ENCODE measurements around the gene STEEP1. TPM values are rescaled to one million over a fixed set of nuclear protein-coding genes. Genes with fewer than 3 reads are reported as not detected.
A peak's percentile ranks its signal among the peaks of the same experiment; 100 is the strongest.

STEEP1 gene
- 12.2 and 28.4 TPM in 2 replicates for total RNA-seq

DNA sequence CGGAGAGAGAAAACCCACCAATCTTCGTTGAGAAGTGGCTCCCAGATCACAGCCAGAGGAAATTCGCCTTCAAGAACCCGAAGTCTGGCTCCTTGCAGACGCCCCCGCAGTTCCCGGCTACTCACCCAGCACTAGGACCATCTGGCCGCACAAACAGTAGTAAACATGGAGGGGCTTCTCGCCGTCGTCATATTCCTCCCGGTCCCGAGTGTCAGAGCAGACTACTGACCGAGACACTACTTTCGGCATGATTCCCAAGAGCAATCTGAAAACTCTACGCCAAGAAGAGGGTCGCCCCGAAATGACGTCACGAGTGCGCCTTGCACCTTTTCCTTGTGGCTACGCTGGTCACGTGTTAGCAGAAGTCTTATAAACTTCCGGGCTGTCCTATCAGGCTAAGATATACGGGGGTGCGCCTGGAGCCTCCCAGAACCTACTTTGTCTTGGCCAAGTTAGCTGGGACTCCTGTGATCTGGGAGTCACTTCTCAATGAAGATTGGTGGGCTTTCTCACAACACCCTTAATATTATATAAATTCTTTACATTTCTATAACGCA, at the start of gene STEEP1:
Gene STEEP1 (minus strand): TSS at position 303 of the 557 bp plus-strand sequence. CDS start 54 bp downstream, at position 249.
- H3K4me3 ChIP-seq (ENCODE audit: low read depth, low read length), result peak within 1 kb of the TSS; percentile 70
- peak; percentile 49 for DNase-seq (ENCODE audit: low read depth)
- TF ChIP-seq, protein P1, sequence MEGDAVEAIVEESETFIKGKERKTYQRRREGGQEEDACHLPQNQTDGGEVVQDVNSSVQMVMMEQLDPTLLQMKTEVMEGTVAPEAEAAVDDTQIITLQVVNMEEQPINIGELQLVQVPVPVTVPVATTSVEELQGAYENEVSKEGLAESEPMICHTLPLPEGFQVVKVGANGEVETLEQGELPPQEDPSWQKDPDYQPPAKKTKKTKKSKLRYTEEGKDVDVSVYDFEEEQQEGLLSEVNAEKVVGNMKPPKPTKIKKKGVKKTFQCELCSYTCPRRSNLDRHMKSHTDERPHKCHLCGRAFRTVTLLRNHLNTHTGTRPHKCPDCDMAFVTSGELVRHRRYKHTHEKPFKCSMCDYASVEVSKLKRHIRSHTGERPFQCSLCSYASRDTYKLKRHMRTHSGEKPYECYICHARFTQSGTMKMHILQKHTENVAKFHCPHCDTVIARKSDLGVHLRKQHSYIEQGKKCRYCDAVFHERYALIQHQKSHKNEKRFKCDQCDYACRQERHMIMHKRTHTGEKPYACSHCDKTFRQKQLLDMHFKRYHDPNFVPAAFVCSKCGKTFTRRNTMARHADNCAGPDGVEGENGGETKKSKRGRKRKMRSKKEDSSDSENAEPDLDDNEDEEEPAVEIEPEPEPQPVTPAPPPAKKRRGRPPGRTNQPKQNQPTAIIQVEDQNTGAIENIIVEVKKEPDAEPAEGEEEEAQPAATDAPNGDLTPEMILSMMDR (conservative IDR thresholded peaks at IDR 0.05; ENCODE audit: low read depth, low read length), result no peak

DNA sequence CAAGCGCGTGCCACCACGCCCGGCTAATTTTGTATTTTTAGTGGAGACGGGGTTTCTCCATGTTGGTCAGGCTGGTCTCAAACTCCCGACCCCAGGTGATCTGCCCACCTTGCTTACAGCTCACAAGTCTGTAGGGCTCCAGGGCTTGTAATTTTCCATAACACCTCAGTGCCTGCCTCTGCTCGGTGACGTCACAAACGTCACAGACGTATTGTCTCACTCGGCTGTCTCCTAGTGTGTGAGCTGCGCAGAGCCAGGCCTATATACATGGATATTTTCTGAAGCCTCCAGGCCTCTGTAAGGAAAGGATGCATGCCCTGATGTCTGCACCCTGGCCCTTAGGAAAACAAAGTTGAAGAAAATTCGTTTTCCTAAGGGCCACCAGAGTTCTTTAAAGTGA, 49.6 kb upstream of the STEEP1 start:
- H3K4me3 ChIP-seq (ENCODE audit: low read depth, low read length), result no peak overlapping the region
- TF ChIP-seq, protein P1 (conservative IDR thresholded peaks at IDR 0.05; ENCODE audit: low read depth, low read length), result no peak

DNA sequence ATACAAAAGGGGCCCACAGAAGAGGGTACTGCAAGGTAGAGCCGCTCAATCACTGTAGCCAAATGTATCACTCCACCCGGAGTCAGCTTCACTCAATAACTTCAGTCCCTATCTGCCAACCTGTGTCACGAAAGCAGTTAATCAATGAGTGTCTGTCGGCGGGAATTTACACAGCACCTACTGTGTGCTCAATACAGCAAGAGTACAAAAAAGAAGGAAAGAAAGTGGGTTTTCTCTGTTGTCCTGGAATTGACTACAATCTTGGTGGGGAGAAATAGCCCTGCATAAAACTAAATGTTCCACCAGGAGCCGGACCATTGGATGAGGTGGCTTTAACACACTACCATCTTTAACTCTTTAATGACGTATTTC, 41.8 kb upstream of the STEEP1 start:
- TF ChIP-seq, protein P1 (conservative IDR thresholded peaks at IDR 0.05; ENCODE audit: low read depth, low read length), result no peak
- DNase-seq (ENCODE audit: low read depth), result no peak
- peak overlapping the region; percentile 78 for H3K4me3 ChIP-seq (ENCODE audit: low read depth, low read length)

More for the DNA sequence above, 49.6 kb upstream of the STEEP1 start:
- DNase-seq (ENCODE audit: low read depth), result no peak

DNA sequence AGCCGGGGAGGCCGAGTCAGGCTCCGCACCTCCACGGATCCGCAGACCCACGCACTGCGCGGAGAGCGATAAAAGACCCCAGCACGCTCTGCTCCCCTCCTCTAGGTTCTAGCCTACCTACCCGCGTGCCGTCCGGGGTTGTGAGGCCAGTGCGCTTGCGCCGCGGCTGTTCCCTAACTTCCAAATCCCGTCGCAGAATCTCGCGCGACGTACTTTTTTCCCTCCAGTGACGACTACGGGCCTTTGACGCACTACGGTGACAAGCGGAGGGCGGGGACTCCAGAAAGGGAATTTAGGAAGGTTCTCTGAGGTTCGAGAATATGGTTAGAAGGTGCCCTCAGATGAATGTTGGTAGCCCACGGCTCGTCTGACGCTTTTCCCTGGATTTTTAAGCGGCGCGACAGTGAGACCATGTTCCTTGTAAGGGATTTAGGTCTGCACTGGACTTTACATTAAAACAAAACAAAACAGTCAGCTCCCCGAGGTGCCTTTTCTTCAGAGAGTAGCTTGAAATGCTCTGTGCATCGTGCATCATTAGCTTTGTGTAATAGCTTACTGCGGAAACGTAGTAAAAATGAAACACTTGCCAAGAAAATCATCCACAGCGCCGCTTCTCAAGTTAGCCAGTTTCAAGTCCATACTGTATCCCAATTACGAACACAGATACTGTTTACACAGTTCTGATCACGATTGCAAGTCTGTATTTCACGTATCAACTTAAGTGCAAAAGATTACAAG, 41.2 kb upstream of the STEEP1 start, which contains the start of gene NKRF:
Gene NKRF (minus strand): TSS at position 145 of the 738 bp plus-strand sequence.
- H3K4me3 ChIP-seq (ENCODE audit: low read depth, low read length), result peak within 1 kb of the TSS; percentile 78
- peak; percentile 47 for DNase-seq (ENCODE audit: low read depth)
- TF ChIP-seq, protein P1 (conservative IDR thresholded peaks at IDR 0.05; ENCODE audit: low read depth, low read length), result no peak

DNA sequence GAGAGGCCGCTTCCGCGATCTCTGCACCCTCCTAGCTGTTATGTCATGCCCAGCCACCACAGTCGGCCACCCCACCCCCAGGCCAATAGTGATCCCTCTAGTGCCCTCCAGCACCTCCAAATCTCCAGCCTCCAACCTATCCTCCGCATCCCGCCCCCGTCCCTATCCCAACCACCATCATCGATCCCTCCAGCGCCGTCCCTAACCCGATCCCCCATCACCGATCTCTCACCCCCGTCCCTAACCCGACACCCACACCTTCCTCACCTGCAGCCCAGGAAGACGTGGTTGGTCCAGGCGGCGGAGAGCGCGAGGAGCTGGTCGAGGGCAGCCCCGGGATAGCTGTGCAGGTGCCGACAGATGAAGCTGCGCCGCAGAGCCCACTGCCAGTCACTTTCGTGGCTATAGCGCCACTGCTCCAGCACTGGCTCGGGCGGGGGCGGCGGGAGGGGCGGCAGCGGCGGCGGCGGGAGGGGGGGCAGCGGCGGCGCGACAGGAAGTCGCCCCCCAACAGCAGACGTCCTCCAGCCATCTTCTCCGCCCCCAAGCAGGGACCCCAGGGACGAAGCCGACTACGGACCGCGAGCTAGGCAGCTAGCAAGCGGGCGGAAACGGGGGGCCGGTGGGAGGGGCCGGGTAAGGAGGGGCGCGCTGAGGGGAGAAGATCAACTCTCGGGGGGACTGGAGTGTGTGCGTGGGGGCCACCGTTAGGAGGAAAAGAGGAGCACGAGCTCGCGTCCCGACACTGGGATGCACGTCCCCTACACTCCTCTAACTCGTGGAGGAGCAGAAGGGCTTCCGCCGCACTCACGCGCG, 40.5 kb upstream of the STEEP1 start:
- DNase-seq (ENCODE audit: low read depth), result no peak
- TF ChIP-seq, protein P1 (conservative IDR thresholded peaks at IDR 0.05; ENCODE audit: low read depth, low read length), result no peak
- peak overlapping the region; percentile 78 for H3K4me3 ChIP-seq (ENCODE audit: low read depth, low read length)

DNA sequence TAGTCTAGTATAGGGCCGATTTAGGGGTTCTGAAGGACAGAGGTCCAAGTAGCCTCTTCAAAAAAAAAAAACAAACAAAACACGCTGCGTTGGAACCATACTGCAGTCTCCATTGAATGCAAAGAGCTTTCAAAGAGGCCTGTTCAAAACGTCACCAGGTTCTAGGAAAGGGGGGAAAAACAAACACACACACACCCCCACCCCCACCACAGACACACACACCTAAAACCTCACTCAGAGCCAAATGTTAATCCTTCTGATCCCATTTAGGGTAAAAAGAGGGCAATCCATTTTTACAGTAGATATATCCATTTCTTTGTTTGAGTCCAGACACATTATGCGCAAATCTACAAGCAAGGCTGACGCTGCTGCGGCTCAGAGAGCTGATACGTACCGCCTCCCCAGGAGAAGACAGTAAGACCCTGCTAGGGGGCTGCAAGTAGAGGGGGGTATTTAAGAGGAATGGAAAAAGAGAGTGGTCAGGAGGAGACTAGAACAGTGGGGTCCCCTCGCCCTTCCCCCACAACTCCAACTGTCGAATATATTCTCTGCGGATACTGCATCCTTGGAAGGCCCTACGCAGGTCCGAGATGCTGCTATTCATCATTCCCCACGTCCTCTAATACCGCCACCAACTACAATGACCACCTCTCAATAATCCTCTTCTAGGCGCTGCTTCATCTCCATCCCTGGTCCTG, 39.7 kb upstream of the STEEP1 start:
- DNase-seq (ENCODE audit: low read depth), result no peak
- TF ChIP-seq, protein P1 (conservative IDR thresholded peaks at IDR 0.05; ENCODE audit: low read depth, low read length), result no peak
- H3K4me3 ChIP-seq (ENCODE audit: low read depth, low read length), result peak overlapping the region; percentile 78

Data from epithelial cell of proximal tubule (primary cell).